PC-9 (cell line): Measurements from ENCODE around the gene RGL1. TPM values are rescaled to one million over a fixed set of nuclear protein-coding genes. Genes with fewer than 3 reads are reported as not detected.

Experiments used
- BruUV-seq: library from RNA; stranded (reverse); fragments of 400-500 nt; replicated peaks from 2 replicates; lab custom pipeline; 2021; lab: Mats Ljungman, UMichigan
- CTCF ChIA-PET: fragments of 300-600 bp; sonication (Branson Sonifier 250); formaldehyde crosslinking; loops from one replicate; lab custom pipeline; 2022; ENCODE audit warnings: antibody characterized with exemption; lab: Charles Lee
- POLR2A ChIA-PET: fragments of 300-600 bp; sonication (Branson Sonifier 250); formaldehyde crosslinking; loops from one replicate; lab custom pipeline; 2022; ENCODE audit warnings: antibody characterized with exemption; ENCODE audit not compliant: unreplicated experiment; lab: Charles Lee
- DNase-seq, 2 experiments: peaks; one replicate each; pipeline versions ENCODE4 v3.0.0 to v3.0.0-alpha.2; 2015 to 2022; ENCODE audit warnings: mixed read lengths in 1 of 2
- H2AFZ ChIP-seq: fragments of 200-600 bp; sonication (generic); 2 replicates; pipeline ENCODE4 v1.8.1; 2017; ENCODE audit warnings: antibody characterized with exemption
- H3F3A ChIP-seq: fragments of 200-600 bp; sonication (generic); 2 replicates; pipeline ENCODE4 v1.8.1; 2017; ENCODE audit warnings: antibody characterized with exemption, mild to moderate bottlenecking, low read depth; ENCODE audit not compliant: insufficient read depth
- H3K27ac ChIP-seq: fragments of 200-600 bp; sonication (generic); 2 replicates; pipeline ENCODE4 v1.6.1; 2016; ENCODE audit warnings: mixed run types
- H3K27me3 ChIP-seq: fragments of 200-600 bp; sonication (generic); 2 replicates; pipeline ENCODE4 v1.6.1; 2016; ENCODE audit warnings: low read depth, mixed run types; ENCODE audit not compliant: insufficient read depth
- H3K36me3 ChIP-seq: fragments of 200-600 bp; sonication (generic); 2 replicates; pipeline ENCODE4 v1.6.1; 2016; ENCODE audit warnings: low read depth, mixed run types
- H3K4me1 ChIP-seq: fragments of 200-600 bp; sonication (generic); replicated peaks from 2 replicates; pipeline ENCODE4 v1.6.1; 2016; ENCODE audit warnings: mixed run types; ENCODE audit not compliant: insufficient read depth
- H3K4me2 ChIP-seq: fragments of 200-600 bp; sonication (generic); 2 replicates; pipeline ENCODE4 v1.6.1; 2017; ENCODE audit warnings: mixed run types
- H3K4me3 ChIP-seq: fragments of 200-600 bp; sonication (generic); 2 replicates; pipeline ENCODE4 v1.6.1; 2016; ENCODE audit warnings: mixed run types
- H3K79me2 ChIP-seq: fragments of 200-600 bp; sonication (generic); 2 replicates; pipeline ENCODE4 v1.6.1; 2017; ENCODE audit warnings: low read depth, mixed run types
- H3K9me2 ChIP-seq: fragments of 200-600 bp; sonication (generic); 2 replicates; pipeline ENCODE4 v1.8.1; 2017; ENCODE audit warnings: mild to moderate bottlenecking; ENCODE audit not compliant: insufficient read depth
- H3K9me3 ChIP-seq: fragments of 200-600 bp; sonication (generic); 2 replicates; pipeline ENCODE4 v1.8.1; 2016; ENCODE audit warnings: low read depth; ENCODE audit not compliant: insufficient read depth
- H4K20me1 ChIP-seq: fragments of 200-600 bp; sonication (generic); 2 replicates; pipeline ENCODE4 v1.8.1; 2017; ENCODE audit not compliant: insufficient read depth
- CTCF ChIP-seq: fragments of 200-600 bp; sonication (generic); conservative IDR thresholded peaks from 2 replicates; pipeline ENCODE4 v1.6.1; 2017; ENCODE audit warnings: mixed run types, antibody characterized with exemption, mild to moderate bottlenecking, moderate library complexity
- EZH2 ChIP-seq: fragments of 200-600 bp; sonication (generic); IDR thresholded peaks from 2 replicates; pipeline ENCODE4 v1.8.0; 2017; ENCODE audit warnings: antibody characterized with exemption, low read depth
- intact Hi-C: fragments of 100-400 bp; cut with micrococcal nuclease; formaldehyde crosslinking; loops from one replicate; pipeline ENCODE4 v1.10.0; 2022; ENCODE audit not compliant: unreplicated experiment
- total RNA-seq: library from RNA; stranded (reverse); gene quantifications from 2 replicates; pipeline ENCODE4 v1.2.3, GENCODE V29; 2021

RGL1 gene
- total RNA-seq, 1 experiment from 2014 or later = 2.6 TPM

GRCh38 chr1:183957216-183957830 lies 152.4 kb downstream of the RGL1 start:
- Histone ChIP-seq H3K9me3 (no peaks in the 10 kb centered on the region), H3K36me3 (no peaks in the 10 kb centered on the region), H3K27me3 (no peaks in the 10 kb centered on the region), H2AFZ (no peak overlapping the region), H3K79me2 (no peaks in the 10 kb centered on the region), H3F3A (no peaks in the 10 kb centered on the region), H3K4me1 (no peaks in the 10 kb centered on the region), H3K27ac (no peak overlapping the region), H3K4me3 (no peak overlapping the region), H3K9me2 (no peaks in the 10 kb centered on the region), H3K4me2 (no peak overlapping the region), H4K20me1 (no peaks in the 10 kb centered on the region)
- POLR2A ChIA-PET = interaction anchor here (0.6 kb wide), 1 partner anchor 443 kb away, joined by 6 read pairs; no protein-coding TSS in a partner anchor
- no peak for DNase-seq
- CTCF ChIA-PET = interaction anchor here (0.6 kb wide), 1 partner anchor 41 kb away, joined by 5 read pairs; no protein-coding TSS in a partner anchor
- no TSS peak for BruUV-seq
- intact Hi-C loops = no loop called here
- TF ChIP-seq CTCF (no peak), EZH2 (no peak)

- H3K27ac ChIP-seq = no peak overlapping the region
- BruUV-seq = no TSS peak
- no peak for TF ChIP-seq EZH2
- TF ChIP-seq CTCF = no peak
- ChIA-PET CTCF (no interaction called here), POLR2A (no interaction called here)
- H3K9me3 ChIP-seq = no peaks in the 10 kb centered on the region
- H3F3A ChIP-seq = no peaks in the 10 kb centered on the region
- intact Hi-C loops = no loop called here
- H3K4me3 ChIP-seq = no peak overlapping the region
- H3K27me3 ChIP-seq = no peaks in the 10 kb centered on the region
- H3K36me3 ChIP-seq = no peaks in the 10 kb centered on the region
- H3K4me2 ChIP-seq = no peak overlapping the region
- H4K20me1 ChIP-seq = no peaks in the 10 kb centered on the region
- no peaks in the 10 kb centered on the region for H3K79me2 ChIP-seq
- no peaks in the 10 kb centered on the region for H3K4me1 ChIP-seq
- H2AFZ ChIP-seq = no peak overlapping the region
- H3K9me2 ChIP-seq = no peaks in the 10 kb centered on the region
- no peak for DNase-seq
These were observed 154.0 kb downstream of the RGL1 start for GRCh38 chr1:183958958-183959357.

- Histone ChIP-seq H3K36me3 (no peaks in the 10 kb centered on the region), H3K27ac (no peak overlapping the region), H3K9me3 (no peaks in the 10 kb centered on the region; the same call in 1 of the 2 replicates), H4K20me1 (no peaks in the 10 kb centered on the region), H2AFZ (no peak overlapping the region), H3K9me2 (no peaks in the 10 kb centered on the region), H3K27me3 (no peaks in the 10 kb centered on the region), H3K79me2 (no peaks in the 10 kb centered on the region), H3K4me1 (no peaks in the 10 kb centered on the region), H3K4me3 (no peak overlapping the region), H3F3A (no peaks in the 10 kb centered on the region), H3K4me2 (no peak overlapping the region)
- POLR2A ChIA-PET = no interaction called here
- CTCF ChIA-PET = no interaction called here
- intact Hi-C loops = no loop called here
- no TSS peak for BruUV-seq
- no peak for DNase-seq
- TF ChIP-seq EZH2 (no peak), CTCF (no peak)
These were observed 156.2 kb downstream of the RGL1 start for GRCh38 chr1:183961132-183961531.
